HepG2 (cell line): ENCODE measurements around the gene TPRG1L. TPM values are rescaled to one million over a fixed set of nuclear protein-coding genes. Genes with fewer than 3 reads are reported as not detected.

Source experiments
- CEBPB ChIP-seq: IDR thresholded peaks from 2 replicates; pipeline ENCODE4 v1.6.1; 2011; ENCODE audit warnings: low read depth, low read length, improper control_type of control experiment, borderline replicate concordance
- FOXP1 ChIP-seq, 2 experiments: fragments of 450-650 bp in 1 of 2; IDR thresholded peaks; 2 replicates each; pipeline ENCODE4 v1.6.1; 2017 to 2018; ENCODE audit warnings: antibody characterized with exemption in 1 of 2
- KDM1A ChIP-seq: IDR thresholded peaks from 2 replicates; pipeline ENCODE4 v1.6.1; 2016; ENCODE audit warnings: missing compliant biosample characterization
- KDM5B ChIP-seq: sonication (generic); formaldehyde crosslinking; IDR thresholded peaks from 2 replicates; pipeline ENCODE4 v1.4.0; 2020; ENCODE audit warnings: missing genetic modification reagents, mild to moderate bottlenecking, borderline replicate concordance
- MIER2 ChIP-seq: IDR thresholded peaks from 2 replicates; pipeline ENCODE4 v1.6.1; 2016; ENCODE audit warnings: missing biosample characterization, missing genetic modification reagents
- RNF2 ChIP-seq: fragments of 450-650 bp; conservative IDR thresholded peaks from 2 replicates; pipeline ENCODE4 v1.6.1; 2016; ENCODE audit warnings: low read depth
- ZFP36 ChIP-seq: fragments of 150-350 bp; IDR thresholded peaks from 2 replicates; pipeline ENCODE4 v1.6.1; 2018; ENCODE audit warnings: borderline replicate concordance, low read length, low read depth; ENCODE audit not compliant: partially characterized antibody
- ZFYVE20 ChIP-seq: sonication (generic); formaldehyde crosslinking; IDR thresholded peaks from 2 replicates; pipeline ENCODE4 v1.8.0; 2023; ENCODE audit warnings: low read depth, mild to moderate bottlenecking, moderate library complexity, missing genetic modification reagents, borderline replicate concordance
- ZNF17 ChIP-seq: sonication (generic); formaldehyde crosslinking; IDR thresholded peaks from 2 replicates; pipeline ENCODE4 v1.5.0; 2020; ENCODE audit warnings: mild to moderate bottlenecking, missing genetic modification reagents
- ZNF501 ChIP-seq: sonication (generic); formaldehyde crosslinking; IDR thresholded peaks from 2 replicates; pipeline ENCODE4 v1.5.1; 2020; ENCODE audit warnings: mild to moderate bottlenecking, moderate library complexity, missing genetic modification reagents
- ZNF766 ChIP-seq: sonication (generic); formaldehyde crosslinking; IDR thresholded peaks from 2 replicates; pipeline ENCODE4 v1.5.0; 2020; ENCODE audit warnings: missing genetic modification reagents, borderline replicate concordance
- ZNF792 ChIP-seq: IDR thresholded peaks from 2 replicates; pipeline ENCODE4 v1.6.1; 2016
- polyA plus RNA-seq, 8 experiments: library from polyadenylated mRNA; depleted of rRNA in 3 of 8; stranded (reverse) in 7 of 8; unstranded in 1 of 8; fragments of >200 nt; fragmentation: Illumina TruSeq in 4 of 8; extraction: Trizol in 4 of 8; gene quantifications; 2 replicates each; pipeline versions ENCODE4 v1.2.1 to v1.2.3, GENCODE V29; 2011 to 2016; ENCODE audit warnings: low read depth in 4 of 8, missing spikeins in 1 of 8, mixed read lengths in 1 of 8; ENCODE audit not compliant: insufficient read depth in 1 of 8
- total RNA-seq, 5 experiments: library from RNA; depleted of rRNA; stranded (reverse); fragments of >200 nt; fragmentation: Illumina TruSeq; extraction: Trizol; gene quantifications; 2 replicates each; pipeline ENCODE4 v1.2.3, GENCODE V29; 2016; ENCODE audit warnings: low read depth in 1 of 5
- TF ChIP-seq, protein P1 (sequence below): sonication (generic); formaldehyde crosslinking; IDR thresholded peaks from 2 replicates; pipeline ENCODE4 v1.4.0; 2020; ENCODE audit warnings: missing genetic modification reagents
- TF ChIP-seq, protein P2 (sequence below): sonication (generic); formaldehyde crosslinking; IDR thresholded peaks from 2 replicates; pipeline ENCODE4 v1.5.1; 2020; ENCODE audit warnings: mild to moderate bottlenecking, missing genetic modification reagents, moderate library complexity
- TF ChIP-seq, protein P3 (sequence below): sonication (generic); formaldehyde crosslinking; IDR thresholded peaks from 2 replicates; pipeline ENCODE4 v1.4.0; 2020; ENCODE audit warnings: low read depth, missing genetic modification reagents
- TF ChIP-seq, protein P4 (sequence below): sonication (generic); formaldehyde crosslinking; IDR thresholded peaks from 2 replicates; pipeline ENCODE4 v1.4.0; 2020; ENCODE audit warnings: missing genetic modification reagents

The TPRG1L gene
- total and polyA plus RNA-seq, 2 of the 13 experiments (the other 11 are each of a cell fraction or from before 2014, with no cell fraction given) = 21.3 to 37.4 TPM

DNA sequence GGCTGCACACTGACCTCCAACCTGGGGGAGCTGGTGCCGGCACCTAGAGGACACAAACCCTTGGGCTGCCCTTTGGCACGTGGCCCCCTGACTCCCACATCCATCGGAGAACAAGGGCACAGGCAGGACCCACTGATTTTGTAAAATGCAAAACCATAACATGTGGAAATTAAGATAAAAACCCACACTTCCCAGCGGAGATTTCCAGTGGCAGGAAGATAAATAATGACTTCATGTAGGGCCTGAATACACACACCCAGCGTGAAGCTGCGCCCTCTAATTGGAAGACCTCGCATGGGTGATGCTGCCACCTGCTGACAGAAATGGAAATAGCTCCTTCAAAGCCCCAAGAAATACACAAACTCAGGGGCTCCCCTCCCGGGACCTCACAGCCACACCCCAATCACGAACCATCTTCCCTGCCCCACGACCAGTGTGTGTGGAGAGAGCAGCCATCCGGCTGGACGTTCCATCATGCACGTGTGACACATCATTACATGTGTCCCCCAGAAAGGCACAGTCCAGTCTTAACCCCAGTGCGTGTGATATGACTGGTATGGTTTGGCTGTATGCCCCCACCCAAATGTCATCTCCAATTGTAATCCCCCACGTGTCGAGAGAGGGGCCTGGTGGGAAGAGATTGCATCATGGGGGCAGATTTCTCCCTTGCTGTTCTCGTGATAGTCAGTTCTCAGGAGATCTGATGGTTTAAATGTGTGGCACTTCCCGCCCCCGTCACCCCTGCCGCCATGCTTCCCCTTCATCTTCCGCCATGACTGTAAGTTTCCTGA lies 5.7 kb upstream of the TPRG1L start (continued):
- TF ChIP-seq, protein P1, sequence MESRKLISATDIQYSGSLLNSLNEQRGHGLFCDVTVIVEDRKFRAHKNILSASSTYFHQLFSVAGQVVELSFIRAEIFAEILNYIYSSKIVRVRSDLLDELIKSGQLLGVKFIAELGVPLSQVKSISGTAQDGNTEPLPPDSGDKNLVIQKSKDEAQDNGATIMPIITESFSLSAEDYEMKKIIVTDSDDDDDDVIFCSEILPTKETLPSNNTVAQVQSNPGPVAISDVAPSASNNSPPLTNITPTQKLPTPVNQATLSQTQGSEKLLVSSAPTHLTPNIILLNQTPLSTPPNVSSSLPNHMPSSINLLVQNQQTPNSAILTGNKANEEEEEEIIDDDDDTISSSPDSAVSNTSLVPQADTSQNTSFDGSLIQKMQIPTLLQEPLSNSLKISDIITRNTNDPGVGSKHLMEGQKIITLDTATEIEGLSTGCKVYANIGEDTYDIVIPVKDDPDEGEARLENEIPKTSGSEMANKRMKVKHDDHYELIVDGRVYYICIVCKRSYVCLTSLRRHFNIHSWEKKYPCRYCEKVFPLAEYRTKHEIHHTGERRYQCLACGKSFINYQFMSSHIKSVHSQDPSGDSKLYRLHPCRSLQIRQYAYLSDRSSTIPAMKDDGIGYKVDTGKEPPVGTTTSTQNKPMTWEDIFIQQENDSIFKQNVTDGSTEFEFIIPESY (CRISPR knock-in tag) = no peak
- TF ChIP-seq ZNF501 (CRISPR knock-in tag) (0 out of 2 replicates have a peak, but pooled peaks have one; percentile 37), ZFYVE20 (no peak), RNF2 (0 out of 2 replicates have a peak, but pooled peaks have one; percentile 24), ZNF17 (CRISPR knock-in tag) (no peak), ZNF792 (CRISPR knock-in tag) (0 out of 2 replicates have a peak, but pooled peaks have one; percentile 37), MIER2 (0 out of 2 replicates have a peak, but pooled peaks have one; percentile 29), KDM5B (CRISPR knock-in tag) (no peak), KDM1A (CRISPR knock-in tag) (no peak), ZFP36 (no peak), FOXP1 (IDR thresholded peaks at IDR 0.05) (no peak), FOXP1 (CRISPR knock-in tag; IDR thresholded peaks at IDR 0.05) (0 out of 2 replicates have a peak, but pooled peaks have one; percentile 16), CEBPB (0 out of 2 replicates have a peak, but pooled peaks have one; percentile 9), ZNF766 (CRISPR knock-in tag) (no peak)
- TF ChIP-seq, protein P2, sequence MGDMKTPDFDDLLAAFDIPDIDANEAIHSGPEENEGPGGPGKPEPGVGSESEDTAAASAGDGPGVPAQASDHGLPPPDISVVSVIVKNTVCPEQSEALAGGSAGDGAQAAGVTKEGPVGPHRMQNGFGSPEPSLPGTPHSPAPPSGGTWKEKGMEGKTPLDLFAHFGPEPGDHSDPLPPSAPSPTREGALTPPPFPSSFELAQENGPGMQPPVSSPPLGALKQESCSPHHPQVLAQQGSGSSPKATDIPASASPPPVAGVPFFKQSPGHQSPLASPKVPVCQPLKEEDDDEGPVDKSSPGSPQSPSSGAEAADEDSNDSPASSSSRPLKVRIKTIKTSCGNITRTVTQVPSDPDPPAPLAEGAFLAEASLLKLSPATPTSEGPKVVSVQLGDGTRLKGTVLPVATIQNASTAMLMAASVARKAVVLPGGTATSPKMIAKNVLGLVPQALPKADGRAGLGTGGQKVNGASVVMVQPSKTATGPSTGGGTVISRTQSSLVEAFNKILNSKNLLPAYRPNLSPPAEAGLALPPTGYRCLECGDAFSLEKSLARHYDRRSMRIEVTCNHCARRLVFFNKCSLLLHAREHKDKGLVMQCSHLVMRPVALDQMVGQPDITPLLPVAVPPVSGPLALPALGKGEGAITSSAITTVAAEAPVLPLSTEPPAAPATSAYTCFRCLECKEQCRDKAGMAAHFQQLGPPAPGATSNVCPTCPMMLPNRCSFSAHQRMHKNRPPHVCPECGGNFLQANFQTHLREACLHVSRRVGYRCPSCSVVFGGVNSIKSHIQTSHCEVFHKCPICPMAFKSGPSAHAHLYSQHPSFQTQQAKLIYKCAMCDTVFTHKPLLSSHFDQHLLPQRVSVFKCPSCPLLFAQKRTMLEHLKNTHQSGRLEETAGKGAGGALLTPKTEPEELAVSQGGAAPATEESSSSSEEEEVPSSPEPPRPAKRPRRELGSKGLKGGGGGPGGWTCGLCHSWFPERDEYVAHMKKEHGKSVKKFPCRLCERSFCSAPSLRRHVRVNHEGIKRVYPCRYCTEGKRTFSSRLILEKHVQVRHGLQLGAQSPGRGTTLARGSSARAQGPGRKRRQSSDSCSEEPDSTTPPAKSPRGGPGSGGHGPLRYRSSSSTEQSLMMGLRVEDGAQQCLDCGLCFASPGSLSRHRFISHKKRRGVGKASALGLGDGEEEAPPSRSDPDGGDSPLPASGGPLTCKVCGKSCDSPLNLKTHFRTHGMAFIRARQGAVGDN (CRISPR knock-in tag) = peak; percentile 8; the same call in 1 of the 2 replicates
- TF ChIP-seq, protein P3, sequence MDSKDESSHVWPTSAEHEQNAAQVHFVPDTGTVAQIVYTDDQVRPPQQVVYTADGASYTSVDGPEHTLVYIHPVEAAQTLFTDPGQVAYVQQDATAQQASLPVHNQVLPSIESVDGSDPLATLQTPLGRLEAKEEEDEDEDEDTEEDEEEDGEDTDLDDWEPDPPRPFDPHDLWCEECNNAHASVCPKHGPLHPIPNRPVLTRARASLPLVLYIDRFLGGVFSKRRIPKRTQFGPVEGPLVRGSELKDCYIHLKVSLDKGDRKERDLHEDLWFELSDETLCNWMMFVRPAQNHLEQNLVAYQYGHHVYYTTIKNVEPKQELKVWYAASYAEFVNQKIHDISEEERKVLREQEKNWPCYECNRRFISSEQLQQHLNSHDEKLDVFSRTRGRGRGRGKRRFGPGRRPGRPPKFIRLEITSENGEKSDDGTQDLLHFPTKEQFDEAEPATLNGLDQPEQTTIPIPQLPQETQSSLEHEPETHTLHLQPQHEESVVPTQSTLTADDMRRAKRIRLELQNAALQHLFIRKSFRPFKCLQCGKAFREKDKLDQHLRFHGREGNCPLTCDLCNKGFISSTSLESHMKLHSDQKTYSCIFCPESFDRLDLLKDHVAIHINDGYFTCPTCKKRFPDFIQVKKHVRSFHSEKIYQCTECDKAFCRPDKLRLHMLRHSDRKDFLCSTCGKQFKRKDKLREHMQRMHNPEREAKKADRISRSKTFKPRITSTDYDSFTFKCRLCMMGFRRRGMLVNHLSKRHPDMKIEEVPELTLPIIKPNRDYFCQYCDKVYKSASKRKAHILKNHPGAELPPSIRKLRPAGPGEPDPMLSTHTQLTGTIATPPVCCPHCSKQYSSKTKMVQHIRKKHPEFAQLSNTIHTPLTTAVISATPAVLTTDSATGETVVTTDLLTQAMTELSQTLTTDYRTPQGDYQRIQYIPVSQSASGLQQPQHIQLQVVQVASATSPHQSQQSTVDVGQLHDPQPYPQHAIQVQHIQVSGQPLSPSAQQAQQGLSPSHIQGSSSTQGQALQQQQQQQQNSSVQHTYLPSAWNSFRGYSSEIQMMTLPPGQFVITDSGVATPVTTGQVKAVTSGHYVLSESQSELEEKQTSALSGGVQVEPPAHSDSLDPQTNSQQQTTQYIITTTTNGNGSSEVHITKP (CRISPR knock-in tag) = 0 out of 2 replicates have a peak, but pooled peaks have one; percentile 19
- TF ChIP-seq, protein P4, sequence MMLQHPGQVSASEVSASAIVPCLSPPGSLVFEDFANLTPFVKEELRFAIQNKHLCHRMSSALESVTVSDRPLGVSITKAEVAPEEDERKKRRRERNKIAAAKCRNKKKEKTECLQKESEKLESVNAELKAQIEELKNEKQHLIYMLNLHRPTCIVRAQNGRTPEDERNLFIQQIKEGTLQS (CRISPR knock-in tag) = no peak
